ENCODE data around the gene SRGAP2C.
"Not testable (repeated sequence)": the region's sequence is repeated elsewhere in the genome, so short reads cannot be mapped to it uniquely, and the experiment has no call there.

The SRGAP2C gene

GRCh38 chr1:121184290-121185127 lies at the start of gene SRGAP2C, which contains the start of gene FAM72B:
Gene SRGAP2C, plus strand, starts transcription at chr1:121184975. Its CDS starts 2,472 bp downstream, at chr1:121187447.
Gene FAM72B, minus strand, starts transcription at chr1:121184340. Its CDS starts 851 bp downstream, at chr1:121183489.
- DNase-seq: peak; percentile 99

- DNase-seq: not testable (repeated sequence)
These were observed 44.4 kb upstream of the SRGAP2C start for GRCh38 chr1:121140393-121140792.

GRCh38 chr1:121148489-121149190 lies 36.1 kb upstream of the SRGAP2C start:
- DNase-seq: not testable (repeated sequence)

- DNase-seq: not testable (repeated sequence)
These were observed 33.5 kb upstream of the SRGAP2C start for GRCh38 chr1:121151294-121151693.

GRCh38 chr1:121152788-121153187 lies 32.0 kb upstream of the SRGAP2C start:
- not testable (repeated sequence) for DNase-seq

GRCh38 chr1:121154811-121155210 lies 30.0 kb upstream of the SRGAP2C start:
- DNase-seq: not testable (repeated sequence)

GRCh38 chr1:121155671-121156358 lies 29.0 kb upstream of the SRGAP2C start:
- peak; percentile 23 for DNase-seq

- not testable (repeated sequence) for DNase-seq
These were observed 27.7 kb upstream of the SRGAP2C start for GRCh38 chr1:121156958-121157603.

- not testable (repeated sequence) for DNase-seq
These were observed 27.2 kb upstream of the SRGAP2C start for GRCh38 chr1:121157609-121158008.

- not testable (repeated sequence) for DNase-seq
These were observed 24.7 kb upstream of the SRGAP2C start for GRCh38 chr1:121160118-121160517.

GRCh38 chr1:121161199-121161901 lies 23.4 kb upstream of the SRGAP2C start:
- DNase-seq: not testable (repeated sequence)

- DNase-seq: peak; percentile 43
These were observed 20.7 kb upstream of the SRGAP2C start for GRCh38 chr1:121163850-121164757.

- DNase-seq: not testable (repeated sequence)
These were observed 19.5 kb upstream of the SRGAP2C start for GRCh38 chr1:121165296-121165695.

GRCh38 chr1:121167225-121167738 lies 17.5 kb upstream of the SRGAP2C start:
- DNase-seq: not testable (repeated sequence)

GRCh38 chr1:121168152-121168668 lies 16.6 kb upstream of the SRGAP2C start:
- not testable (repeated sequence) for DNase-seq

- not testable (repeated sequence) for DNase-seq
These were observed 8.1 kb upstream of the SRGAP2C start for GRCh38 chr1:121176649-121177048.

GRCh38 chr1:121178197-121178596 lies 6.6 kb upstream of the SRGAP2C start:
- not testable (repeated sequence) for DNase-seq

- peak; percentile 2 for DNase-seq
These were observed 908 bp upstream of the SRGAP2C start for GRCh38 chr1:121183867-121184266.

- DNase-seq: not testable (repeated sequence)
These were observed 449 bp downstream of the SRGAP2C start for GRCh38 chr1:121185140-121185708.

- not testable (repeated sequence) for DNase-seq
These were observed 1.4 kb downstream of the SRGAP2C start for GRCh38 chr1:121186191-121186590.

Data from hematopoietic multipotent progenitor cell treated with erythropoietin and hydrocortisone succinate and interleukin-3 and kit ligand, for 4 days (in vitro differentiated cells).